HG03432 (cell line): ENCODE results near the gene CDC14B.
"Not testable (repeated sequence)": the region's sequence is repeated elsewhere in the genome, so short reads cannot be mapped to it uniquely, and the experiment has no call there.

Source experiments
- ATAC-seq: cut with Tn5 transposase; IDR thresholded peaks from one replicate; pipeline ENCODE4 v1.9.1; 2021; ENCODE audit warnings: mild to moderate bottlenecking, moderate library complexity; ENCODE audit not compliant: unreplicated experiment

Gene CDC14B

DNA sequence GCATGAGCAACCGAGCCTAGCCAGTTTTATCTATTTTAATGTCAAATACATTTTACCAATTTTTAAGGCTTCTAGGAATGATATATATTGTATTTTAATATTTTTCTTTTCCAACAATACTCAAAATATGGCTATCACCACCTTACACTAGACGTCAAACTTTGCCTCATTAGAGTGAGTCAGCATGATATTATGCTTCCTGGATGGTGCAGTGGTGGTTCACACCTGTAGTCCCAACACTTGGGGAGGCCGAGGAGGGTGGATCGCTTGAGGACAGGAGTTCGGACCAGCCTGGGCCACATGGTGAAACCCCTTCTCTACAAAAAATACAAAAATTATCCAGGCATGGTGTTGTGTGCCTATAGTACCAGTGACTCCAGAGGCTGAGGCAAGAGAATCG, 7.3 kb upstream of the CDC14B start:
- no peak for ATAC-seq

DNA sequence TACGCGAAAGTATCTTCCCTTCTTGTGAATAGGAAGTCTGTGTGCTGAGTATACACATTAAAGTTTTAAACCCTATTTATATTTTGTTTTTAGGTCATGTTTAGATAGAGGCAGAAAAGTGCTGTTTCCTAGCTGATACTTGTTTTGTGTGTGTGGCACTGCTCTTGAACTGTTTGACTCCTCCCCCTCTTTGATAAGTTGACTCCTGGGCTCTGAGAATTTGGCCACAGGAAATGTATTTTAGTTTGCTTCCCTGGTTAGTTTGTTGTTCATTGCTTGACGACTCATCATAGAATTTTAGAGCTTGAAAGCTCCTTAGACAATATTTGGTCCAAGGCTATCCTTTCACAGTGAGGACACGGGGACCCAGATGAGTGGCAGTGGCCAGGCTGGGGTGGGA, 2.0 kb upstream of the CDC14B start:
- ATAC-seq, result no peak

DNA sequence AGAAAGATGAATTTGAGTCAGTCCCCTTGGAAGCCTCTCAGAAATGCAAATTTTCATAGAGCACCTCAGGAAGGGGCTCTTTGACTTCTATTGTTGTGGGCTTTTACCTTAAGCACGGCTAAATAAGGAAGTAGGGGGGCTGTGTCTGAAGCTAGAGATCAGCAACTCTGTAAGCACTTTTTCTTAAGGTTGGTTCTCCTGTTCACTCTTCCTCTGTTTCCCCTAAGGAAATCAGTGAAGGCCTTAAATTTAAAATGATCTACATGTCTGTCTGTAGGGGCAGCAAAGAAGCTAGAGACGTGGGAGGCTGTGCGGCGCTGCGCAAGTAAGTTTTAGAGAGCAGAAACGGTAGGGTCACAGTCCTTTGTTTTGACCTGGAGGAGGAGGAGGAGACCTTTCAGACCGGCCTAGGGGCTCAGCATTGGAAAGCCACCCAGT, 1.2 kb upstream of the CDC14B start:
- ATAC-seq, result no peak

DNA sequence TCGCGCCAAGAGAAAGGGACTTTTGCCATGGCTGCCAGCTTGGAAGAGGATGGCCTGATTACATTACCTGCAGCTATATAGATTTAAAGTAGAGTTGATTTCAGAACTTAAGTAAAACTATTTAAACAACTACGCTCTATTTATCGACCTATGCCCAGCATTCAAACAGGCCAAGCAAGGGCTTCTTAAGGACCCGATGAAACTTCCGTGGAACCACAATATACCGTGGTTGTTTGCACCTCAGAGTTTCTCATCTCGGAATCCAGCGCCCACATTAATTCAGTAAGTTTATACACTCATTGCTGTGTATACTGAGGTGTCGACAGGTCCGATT, 505 bp upstream of the CDC14B start:
- no peak for ATAC-seq

DNA sequence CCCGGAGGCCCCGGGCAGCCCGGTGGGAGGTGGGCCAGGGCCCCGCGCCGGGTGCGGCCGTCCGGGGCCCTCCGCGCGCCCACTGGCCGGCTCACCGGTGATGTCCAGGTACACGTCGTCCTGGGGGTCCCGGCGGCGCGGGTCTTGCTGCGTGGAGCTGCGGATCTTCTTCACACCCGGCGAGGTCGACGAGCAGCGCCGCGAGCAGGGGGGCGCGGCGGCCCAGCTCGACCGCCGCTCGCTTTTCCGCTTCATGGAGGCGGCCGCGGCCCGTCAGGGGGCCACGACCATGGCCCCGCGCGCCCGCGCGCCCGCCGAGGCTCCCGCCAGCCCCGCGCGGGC, 548 bp downstream of the CDC14B start:
- ATAC-seq, result no peak

DNA sequence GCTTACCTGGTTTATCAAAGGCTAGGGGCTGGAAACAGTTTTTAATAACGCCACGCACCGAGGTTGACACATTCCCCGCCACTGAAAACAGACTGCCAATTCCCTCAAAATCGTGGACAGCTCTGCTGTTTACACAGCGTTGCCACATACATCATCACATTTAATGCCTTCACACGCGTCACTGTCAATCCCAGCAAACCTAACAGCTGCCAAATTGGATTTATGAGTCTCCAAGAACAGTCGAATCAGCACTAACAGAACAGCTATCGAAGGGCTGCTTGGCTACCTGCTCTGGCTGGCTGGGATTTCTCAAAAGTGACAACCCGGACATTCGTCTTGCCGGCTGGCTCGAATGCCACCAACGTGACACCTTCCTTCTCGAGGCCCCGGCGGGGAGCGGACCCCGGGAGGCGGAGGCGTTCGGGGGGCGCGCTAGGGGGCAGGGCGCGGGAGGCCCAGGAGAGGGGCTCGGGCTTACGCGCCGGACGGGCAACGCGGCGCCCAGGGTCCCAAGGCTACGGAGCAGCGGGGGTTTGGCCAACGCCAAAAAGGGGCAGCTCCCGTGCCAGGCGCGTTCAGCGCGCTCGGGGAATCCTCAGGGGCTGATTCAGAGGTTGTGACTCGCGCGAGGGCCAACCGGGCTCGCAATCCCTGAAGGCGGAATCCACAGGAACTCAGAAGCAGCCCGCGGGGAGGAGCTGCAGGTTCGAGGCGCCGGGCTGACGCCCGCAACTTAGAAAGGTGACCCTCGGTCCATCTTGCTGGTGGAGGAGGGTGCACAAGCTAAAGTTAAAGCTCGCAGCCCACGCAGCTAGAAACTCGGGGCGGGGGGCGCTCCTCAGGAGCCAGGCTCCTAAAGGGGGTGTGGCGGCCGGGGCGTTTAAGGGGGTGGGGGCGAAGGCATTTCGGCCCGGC, 1.2 kb downstream of the CDC14B start:
- no peak for ATAC-seq

DNA sequence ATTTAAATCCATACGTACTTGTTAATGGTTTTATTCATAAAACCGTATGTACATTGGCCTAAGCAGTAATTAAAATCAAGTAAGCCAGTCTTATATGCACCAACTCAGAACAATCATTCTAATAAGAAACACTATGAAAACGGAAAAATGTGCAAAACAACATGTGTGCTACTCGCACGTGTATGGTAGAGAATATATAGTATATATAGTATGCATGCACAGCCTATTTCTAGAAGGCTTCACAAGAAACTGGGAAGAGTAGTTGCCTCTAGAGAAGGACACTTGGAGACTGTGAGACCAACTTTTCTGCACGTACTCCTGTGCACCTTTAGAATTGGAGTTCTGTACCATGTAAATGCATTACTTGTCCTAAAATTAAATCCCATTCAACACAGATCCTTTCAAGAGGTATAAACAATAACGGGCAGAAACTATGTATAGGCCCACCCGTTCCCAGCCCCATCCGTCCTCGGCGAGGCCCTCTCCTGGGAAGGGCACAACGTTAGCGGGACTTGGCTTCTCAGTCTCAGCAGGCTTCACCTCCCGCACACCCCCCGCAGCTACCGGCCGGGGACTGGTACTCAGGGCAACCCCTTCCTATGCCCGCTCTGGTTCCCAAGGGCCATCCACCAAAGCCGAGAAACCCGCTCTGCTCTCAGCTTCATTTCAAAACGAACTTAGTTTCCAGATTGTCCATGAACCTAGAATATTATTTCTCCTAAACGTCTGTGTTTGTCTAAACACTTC, 2.0 kb downstream of the CDC14B start:
- ATAC-seq, result no peak

DNA sequence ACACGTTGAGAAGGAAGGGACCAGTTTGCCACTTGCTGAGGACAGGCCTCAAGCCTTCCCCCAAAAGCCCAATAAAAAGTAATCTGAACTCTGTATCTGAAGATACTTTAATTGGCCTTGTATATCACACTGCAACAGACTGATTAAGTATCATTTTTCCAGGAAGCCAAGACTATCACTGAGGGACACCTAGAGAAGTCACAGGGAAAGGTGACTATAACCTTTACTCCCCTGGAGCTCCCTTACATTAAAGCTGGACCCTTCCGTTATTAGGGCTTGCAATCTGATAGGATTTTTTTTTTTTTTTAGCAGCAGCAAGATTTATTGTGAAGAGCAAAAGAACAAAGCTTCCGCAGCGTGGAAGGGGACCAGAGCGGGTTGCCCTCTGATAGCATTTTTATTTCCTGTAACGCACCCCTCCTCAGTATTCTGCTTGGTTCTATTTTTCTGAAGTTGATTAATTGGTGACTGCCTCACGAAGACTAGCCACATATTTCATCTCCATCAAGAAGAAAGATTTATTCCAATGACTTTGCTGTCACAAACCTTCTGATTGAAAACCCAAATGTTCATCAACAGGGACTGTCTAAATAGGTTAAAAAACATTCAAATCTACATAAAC, 2.7 kb downstream of the CDC14B start:
- no peak for ATAC-seq

DNA sequence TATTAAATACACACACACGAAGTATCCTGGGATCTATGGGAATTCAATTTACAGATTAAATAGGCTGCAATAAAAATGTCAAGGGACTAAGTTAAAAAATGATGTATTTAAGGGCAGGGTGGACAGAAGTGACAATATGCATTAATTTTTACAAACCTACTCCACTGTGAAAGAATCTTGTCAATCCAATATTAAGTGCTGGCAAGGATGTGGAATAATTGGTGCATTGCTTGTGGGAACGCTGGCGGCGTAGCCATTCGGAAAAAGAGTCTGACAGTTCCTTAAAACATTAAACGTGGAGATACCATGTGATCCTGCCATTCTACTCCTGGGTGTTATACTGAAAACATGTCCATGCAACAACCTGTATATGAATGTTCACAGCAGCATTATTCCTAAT, 4.2 kb downstream of the CDC14B start:
- ATAC-seq, result no peak

DNA sequence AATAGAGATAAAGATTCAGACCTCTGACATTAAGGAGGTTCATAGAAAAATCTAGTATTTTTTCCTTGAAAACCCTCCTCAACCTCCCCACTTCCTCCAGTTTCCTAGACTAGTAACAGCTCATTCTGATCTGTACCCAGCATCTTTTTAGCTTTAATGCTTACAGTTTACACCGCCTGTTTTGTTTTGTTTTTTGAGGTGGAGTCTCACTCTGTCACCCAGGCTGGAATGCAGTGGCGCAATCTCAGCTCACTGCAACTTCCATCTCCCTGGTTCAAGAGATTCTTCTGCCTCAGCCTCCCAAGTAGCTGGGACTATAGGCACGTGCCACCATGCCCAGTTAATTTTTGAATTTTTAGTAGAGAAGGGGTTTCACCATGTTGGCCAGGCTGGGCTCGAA, 5.0 kb downstream of the CDC14B start:
- ATAC-seq, result not testable (repeated sequence)

DNA sequence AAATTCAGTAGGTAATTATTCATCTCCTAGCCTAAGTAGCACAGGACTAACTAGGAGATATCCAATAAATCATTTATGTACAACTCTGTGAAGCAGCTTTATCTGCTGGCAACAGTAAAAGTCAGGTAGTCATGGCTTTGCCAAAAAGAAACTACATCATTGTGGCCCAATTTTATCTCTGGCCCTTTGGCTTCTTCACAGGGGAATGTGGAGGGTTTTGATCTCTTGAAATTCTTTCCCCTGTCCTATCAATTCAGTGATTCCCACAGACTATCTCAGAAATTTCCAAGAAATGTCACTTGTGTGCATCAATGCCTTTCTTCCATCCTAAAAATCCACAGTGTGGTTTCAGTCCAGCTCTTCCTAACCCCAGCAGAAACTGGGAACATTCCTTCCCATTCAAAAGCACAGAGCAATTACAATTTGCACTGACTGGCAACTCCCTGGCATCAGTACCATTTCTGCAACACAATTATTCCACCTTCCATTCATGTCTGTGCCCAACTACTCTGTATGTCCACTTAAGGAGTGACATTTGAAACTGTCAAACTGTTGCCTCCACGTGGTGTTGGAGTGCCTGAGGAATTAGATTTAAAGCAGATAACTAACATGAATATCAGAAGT, 6.6 kb downstream of the CDC14B start:
- ATAC-seq, result no peak

DNA sequence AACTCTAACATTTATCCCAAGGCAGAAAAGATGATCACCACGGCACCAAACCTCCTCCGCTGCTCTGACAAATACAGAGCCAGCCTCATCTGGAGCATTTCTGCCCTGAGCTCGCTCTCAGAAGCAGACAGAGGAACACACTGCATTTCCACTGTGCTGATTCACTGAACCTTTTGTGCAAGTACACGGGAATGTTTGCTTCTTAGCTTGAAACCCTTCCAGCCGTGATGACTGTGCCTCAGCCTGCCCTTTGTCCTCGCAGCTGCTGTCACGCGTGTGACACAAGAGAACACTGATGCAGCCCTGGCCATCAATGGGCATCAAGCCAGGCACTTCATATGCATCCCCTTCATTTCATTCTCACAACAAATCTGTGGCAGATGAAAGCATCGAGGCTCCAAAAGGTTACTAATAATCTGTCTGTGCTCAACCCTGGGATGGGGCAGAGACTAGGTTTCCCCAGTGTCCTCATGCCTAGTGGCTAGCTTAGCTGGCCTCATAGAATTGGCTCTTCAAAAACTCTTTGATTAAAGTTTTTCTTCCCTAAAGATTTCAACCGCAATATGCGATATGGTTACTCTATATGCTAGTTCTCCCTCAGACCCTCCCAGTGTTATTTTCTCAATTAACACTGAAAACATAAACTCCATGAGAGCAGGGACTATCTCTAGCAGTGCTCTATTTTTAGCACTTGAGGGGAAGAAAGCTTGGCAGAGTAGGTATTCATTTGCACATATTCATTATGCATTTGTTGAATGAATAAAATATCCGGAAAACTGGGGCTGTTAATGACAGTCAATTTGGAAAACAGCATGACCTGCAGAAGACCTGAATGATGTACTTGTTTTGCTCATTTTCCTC, 7.3 kb downstream of the CDC14B start:
- ATAC-seq, result no peak

DNA sequence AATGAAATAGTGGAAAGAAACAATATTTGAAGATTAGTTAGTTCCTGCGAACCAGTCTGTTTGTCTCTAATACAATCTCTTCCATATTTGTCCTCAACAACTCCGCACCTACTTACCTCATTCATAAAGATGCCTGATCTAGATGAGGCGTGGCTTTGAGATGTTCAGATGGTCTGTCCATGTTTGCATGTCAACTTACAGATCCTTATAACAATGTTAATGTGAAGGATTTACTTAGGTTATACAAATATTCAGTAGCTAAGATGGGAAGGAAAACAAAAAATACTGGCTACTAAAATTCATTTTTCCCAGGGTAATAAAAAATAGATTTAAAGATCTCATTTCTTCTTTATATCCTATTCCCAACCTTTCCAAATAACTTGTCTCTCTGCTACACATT, 8.3 kb downstream of the CDC14B start:
- no peak for ATAC-seq

DNA sequence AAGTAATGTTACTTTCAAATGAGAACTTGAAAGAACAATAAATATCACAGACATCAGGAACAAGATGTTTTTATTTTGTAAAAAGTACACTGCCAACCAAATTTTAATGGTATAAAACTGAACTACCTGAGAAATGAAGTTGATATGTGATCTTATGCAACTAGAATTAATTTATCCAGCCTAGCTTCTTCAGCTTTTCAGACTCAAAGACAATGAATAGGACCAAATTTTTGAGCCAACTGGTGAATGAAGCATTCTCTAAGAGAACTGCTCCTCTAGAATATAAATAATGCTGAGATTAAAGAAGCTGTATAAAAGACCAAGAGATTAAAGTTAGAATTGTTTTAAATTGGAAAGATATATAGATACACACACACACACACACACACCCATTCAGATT, 9.9 kb downstream of the CDC14B start:
- no peak for ATAC-seq

DNA sequence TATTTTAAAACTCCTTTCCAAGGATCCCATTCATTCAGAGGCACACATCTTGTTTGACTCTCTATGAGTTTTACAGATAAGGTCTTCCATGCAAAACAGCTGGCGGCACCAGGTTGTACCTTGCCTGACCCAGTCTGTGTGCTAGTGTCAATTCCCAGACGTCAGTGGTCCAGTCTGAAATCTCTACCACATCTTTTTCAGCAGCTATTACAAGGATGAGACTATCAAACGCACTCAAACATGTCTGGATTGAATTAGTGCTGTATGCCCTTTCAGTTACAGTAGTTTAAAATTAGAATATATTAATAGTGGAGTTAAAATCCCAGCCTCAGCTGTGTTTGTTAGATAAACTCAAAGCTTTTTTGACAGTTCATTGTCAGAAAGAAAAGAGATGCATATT, 11.7 kb downstream of the CDC14B start:
- no peak for ATAC-seq

DNA sequence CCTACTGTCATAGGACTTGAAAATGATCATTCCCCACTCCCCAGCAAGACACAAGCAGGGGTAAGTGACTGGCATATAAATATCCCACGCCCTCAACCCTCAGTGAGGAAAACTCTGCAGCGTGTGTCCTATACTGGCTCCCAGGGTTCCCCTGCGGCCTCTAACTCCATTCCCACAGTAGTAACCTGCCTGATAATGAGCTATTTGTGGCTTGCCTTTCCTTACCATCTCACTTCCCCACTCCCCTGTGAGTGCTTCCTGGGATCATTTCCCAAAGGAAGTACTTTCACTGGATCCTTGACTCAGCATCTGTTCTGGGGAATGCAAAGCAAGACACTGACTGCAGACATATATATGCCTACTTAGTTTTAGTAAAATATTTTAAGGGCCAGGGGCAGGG, 14.3 kb downstream of the CDC14B start:
- no peak for ATAC-seq

DNA sequence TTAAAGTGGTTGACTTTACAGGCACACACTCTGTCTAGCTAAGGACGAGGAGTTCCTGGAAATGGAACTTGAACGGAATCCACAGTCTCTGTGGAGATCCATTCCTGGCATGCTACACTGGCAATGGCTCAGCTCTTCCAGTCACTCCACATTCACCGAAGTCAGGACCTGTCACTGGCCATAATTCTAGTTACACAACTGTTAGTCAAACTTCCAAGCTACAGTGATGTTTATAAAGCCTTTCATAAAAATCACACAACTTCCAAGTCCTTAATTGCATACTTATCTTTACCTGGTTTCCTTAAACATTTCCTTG, 15.7 kb downstream of the CDC14B start:
- no peak for ATAC-seq

DNA sequence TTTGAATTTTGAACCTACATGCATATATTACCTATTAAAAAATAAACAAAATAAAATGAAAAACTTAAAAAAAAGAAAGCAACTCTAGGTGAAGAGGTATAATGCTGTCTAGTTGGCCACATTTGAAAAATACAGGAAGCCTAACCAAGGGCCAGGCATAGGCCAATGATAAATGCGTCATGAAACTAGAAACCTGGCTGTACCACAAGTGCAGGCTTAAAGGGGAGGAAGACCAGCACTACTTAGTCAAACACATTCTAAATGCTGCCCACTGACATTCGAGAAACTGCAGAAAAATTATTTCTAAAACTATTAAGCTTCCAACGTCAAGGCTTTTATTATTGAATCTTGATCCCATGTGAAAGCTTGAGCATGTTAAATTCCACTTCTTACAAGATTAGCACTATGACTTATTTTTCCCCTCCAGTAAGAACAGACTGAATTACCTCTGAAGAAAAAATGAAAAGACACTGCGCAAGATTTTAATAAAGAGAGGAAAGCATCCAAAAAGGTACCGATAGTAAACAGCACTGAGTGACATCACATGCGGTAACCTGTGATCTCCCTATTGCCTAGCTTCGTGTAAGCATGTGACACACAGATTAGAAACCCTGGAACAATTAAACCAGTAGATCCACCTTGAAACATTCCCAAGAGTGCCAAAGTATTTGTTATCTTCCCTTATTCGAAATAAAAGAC, 16.2 kb downstream of the CDC14B start:
- ATAC-seq, result no peak

DNA sequence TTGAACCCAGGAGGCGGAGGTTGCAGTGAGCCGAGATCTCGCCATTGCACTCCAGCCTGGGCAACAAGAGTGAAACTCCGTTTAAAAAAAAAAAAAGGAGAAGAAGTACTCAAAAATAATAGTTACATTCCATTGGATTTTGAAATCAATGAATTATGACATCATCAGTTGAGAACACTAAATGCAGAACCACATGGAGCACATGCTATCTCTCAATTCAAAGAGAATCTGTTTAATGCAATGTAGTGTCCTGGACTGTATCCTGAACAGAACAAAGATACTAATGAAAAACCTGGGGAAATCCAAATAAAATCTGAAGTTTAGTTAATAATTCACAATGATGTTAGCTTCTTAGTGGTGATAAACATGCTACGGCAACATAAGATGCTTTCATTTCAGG, 20.3 kb downstream of the CDC14B start:
- ATAC-seq, result no peak

DNA sequence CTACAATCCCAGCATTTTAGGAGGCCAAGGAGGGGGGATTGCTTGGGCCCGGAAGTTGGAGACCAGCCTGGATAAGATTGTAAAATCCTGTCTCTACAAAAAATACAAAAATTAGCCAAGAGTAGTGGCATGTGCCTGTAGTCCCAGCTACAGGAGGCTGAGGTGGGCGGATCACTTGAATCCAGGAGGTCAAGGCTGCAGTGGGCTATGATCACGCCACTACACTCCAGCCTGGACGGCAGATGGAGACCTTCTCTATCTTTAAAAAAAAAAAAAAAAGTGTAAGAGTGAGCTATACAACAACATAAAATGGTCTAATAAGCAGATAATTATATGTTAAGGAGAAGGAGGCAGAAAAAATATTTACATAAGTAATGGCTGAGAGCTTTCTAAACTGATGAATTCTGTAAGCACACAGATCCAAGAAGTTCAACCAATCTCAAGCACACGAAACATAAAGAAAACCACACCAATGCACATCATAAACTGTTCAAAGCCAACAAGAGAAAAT, 23.0 kb downstream of the CDC14B start:
- ATAC-seq, result no peak
